ENCODE data around the gene TMEM121. TPM values are rescaled to one million over a fixed set of nuclear protein-coding genes. Genes with fewer than 3 reads are reported as not detected.

TMEM121 gene
- total RNA-seq, 1 donor from 2014 or later = 1.5 TPM

- H3K9me3 ChIP-seq = no peaks in the 10 kb centered on the region
- peak overlapping the region; percentile 64 for H3K4me3 ChIP-seq
- peak; percentile 85 for TF ChIP-seq CTCF (IDR thresholded peaks at IDR 0.05)
- ATAC-seq (peak; percentile 89), DNase-seq (peak; percentile 88)
- H3K27me3 ChIP-seq = peaks cover 12% of the 10 kb centered on the region
- peaks cover 28% of the 10 kb centered on the region for H3K4me1 ChIP-seq
- H3K36me3 ChIP-seq = no peaks in the 10 kb centered on the region
- intact Hi-C loops (cut with DNase I) = no loop called here
- peak overlapping the region; percentile 53 for H3K27ac ChIP-seq
Observed at GRCh38 chr14:105527826-105528585, 1.6 kb downstream of the TMEM121 start.

GRCh38 chr14:105528586-105529318, 2.4 kb downstream of the TMEM121 start:
- no peak overlapping the region for H3K27ac ChIP-seq
- no peaks in the 10 kb centered on the region for H3K9me3 ChIP-seq
- H3K4me1 ChIP-seq = peaks cover 28% of the 10 kb centered on the region
- ATAC-seq (peak; percentile 0), DNase-seq (peak; percentile 66)
- no peak for TF ChIP-seq CTCF (IDR thresholded peaks at IDR 0.05)
- H3K27me3 ChIP-seq = peaks cover 12% of the 10 kb centered on the region
- H3K36me3 ChIP-seq = no peaks in the 10 kb centered on the region
- peak overlapping the region; percentile 64 for H3K4me3 ChIP-seq
- intact Hi-C loops (cut with DNase I) = no loop called here

- Histone ChIP-seq H3K27me3 (peaks cover 12% of the 10 kb centered on the region), H3K9me3 (no peaks in the 10 kb centered on the region), H3K4me3 (peak overlapping the region; percentile 64), H3K4me1 (peaks cover 28% of the 10 kb centered on the region), H3K27ac (no peak overlapping the region), H3K36me3 (no peaks in the 10 kb centered on the region)
- ATAC-seq (no peak), DNase-seq (no peak)
- no peak for TF ChIP-seq CTCF (IDR thresholded peaks at IDR 0.05)
- intact Hi-C loops (cut with DNase I) = no loop called here
Observed at GRCh38 chr14:105529319-105529568, 2.9 kb downstream of the TMEM121 start.

- Histone ChIP-seq H3K36me3 (no peaks in the 10 kb centered on the region), H3K27ac (no peak overlapping the region), H3K27me3 (peaks cover 12% of the 10 kb centered on the region), H3K9me3 (no peaks in the 10 kb centered on the region), H3K4me3 (peak overlapping the region; percentile 64), H3K4me1 (peaks cover 28% of the 10 kb centered on the region)
- DNase-seq = no peak
- intact Hi-C loops (cut with DNase I) = no loop called here
- no peak for TF ChIP-seq CTCF (IDR thresholded peaks at IDR 0.05)
- no peak for ATAC-seq
Observed at GRCh38 chr14:105529569-105530284, 3.3 kb downstream of the TMEM121 start.

- intact Hi-C loops (cut with DNase I) = no loop called here
- Histone ChIP-seq H3K27ac (no peak overlapping the region), H3K27me3 (peaks cover 12% of the 10 kb centered on the region), H3K9me3 (no peaks in the 10 kb centered on the region), H3K4me1 (peaks cover 28% of the 10 kb centered on the region), H3K36me3 (no peaks in the 10 kb centered on the region), H3K4me3 (no peak overlapping the region)
- TF ChIP-seq CTCF (IDR thresholded peaks at IDR 0.05) = no peak
- no peak for ATAC-seq
- DNase-seq = no peak
Observed at GRCh38 chr14:105530285-105531087, 4.1 kb downstream of the TMEM121 start.

Measured in upper lobe of right lung (tissue), 1 donor.